CD4-positive, alpha-beta T cell treated with Interleukin-4 for 1 hour (primary cell): ENCODE data around the gene G2E3.

Experiments
- DNase-seq, 2 donors: peaks; one replicate each; pipeline ENCODE4 v3.0.0-alpha.2; 2020 to 2022

G2E3 gene

DNA sequence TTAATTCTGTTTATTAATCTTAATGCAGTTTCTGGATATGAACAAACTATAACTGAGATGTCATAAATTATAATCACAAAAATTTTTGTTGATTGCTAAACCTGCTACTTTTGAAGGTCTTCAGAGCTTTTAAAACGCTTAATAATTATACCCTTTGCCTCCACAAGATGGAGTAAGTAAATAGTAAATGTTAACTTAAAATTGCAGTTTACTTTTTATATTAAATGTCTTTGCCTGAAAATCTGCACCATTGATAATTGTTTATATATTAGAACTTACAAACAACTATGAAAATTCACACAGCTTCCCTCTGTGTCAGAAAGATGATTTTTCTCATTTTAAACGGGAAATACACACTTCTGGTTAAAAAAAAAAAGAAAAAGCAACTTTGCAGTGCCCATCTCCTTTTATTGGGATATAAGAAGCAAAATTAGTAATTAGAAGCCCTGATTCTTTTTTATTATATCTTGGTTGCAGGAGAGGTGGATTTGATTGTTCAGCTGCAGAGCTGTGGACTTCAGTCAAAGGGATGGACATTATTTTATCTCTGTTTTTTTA lies 98.7 kb downstream of the G2E3 start:
- peak in 1 of 2 donors; percentile 25 for DNase-seq

DNA sequence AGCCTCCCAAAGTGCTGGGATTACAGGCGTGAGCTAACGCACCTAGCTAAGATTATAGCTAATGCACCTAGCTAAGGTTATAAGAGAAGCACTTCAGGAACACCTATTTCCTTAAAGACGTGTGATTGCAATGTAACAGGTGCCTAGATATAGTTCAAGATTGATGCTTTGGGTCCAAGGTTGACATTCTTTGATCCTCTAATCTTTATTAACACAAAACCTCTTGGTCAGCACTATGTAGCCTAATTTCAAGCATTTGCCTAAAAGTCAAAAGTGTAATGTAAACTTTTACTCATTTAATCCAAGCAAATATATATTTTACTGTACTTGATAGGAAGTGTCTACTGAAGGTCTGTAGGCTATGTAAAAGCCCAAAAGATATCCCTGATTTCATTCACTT lies 99.7 kb downstream of the G2E3 start:
- no peak for DNase-seq

DNA sequence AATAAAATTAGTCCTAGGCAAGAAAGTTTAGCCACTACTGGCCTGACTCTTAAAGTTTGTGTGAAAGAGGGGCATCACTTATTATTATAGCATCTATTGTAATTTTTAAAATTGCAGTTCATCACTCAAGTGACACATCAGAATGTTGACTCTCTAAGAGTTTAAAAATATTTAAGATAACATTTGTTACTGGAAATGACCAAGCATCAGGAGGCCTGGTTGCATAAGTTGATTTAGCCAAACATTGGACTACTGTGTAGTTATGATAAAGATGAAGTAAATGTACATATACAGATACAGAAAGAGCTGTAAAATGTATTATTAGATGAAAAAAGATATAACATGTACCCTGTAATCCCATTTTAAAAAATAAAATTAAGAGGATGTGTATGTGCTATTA lies 110.6 kb downstream of the G2E3 start:
- DNase-seq = no peak
